GM21515 (cell line): ENCODE data around the gene TTLL8.

Source experiments
- ATAC-seq: cut with Tn5 transposase; IDR thresholded peaks from one replicate; pipeline ENCODE4 v1.9.1; 2021; ENCODE audit not compliant: unreplicated experiment

Gene TTLL8

DNA sequence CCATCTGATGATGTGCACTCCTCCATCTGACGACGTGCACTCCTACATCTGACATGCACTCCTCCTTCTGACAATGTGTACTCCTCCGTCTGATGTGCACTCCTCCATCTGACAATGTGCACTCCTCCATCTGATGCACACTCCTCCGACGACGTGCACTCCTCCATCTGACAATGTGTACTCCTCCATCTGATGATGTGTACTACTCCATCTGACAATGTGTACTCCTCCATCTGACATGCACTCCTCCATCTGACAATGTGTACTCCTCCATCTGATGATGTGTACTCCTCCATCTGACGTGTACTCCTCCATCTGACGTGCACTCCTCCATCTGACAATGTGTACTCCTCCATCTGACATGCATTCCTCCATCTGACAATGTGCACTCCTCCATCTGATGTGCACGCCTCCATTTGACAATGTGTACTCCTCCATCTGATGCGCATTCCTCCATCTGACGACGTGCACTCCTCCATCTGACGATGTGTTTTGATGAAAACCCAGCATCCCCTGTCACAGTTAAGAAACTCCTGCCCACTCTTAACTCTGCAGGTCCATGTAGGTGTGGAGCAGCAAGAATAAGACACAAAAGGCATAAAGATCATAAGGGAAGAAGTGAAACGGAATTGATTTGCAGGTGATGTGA is 35.8 kb downstream of the TTLL8 start:
- ATAC-seq: no peak

DNA sequence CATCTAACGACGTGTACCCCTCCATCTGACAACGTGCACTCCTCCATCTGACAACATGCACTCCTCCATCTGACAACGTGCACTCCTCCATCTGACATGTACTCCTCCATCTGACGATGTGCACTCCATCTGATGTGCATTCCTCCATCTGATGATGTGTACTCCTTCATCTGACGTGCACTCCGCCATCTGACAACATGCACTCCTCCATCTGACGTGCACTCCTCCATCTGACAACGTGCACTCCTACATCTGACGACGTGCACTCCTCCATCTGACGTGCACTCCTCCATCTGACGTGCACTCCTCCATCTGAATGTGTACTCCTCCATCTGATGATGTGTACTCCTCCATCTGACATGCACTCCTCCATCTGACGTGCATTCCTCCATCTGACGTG is 37.5 kb downstream of the TTLL8 start:
- ATAC-seq: no peak

GRCh38 chr22:50019316-50019715 is 38.8 kb downstream of the TTLL8 start:
- ATAC-seq: no peak

GRCh38 chr22:50018608-50019285 is 39.4 kb downstream of the TTLL8 start:
- no peak for ATAC-seq

DNA sequence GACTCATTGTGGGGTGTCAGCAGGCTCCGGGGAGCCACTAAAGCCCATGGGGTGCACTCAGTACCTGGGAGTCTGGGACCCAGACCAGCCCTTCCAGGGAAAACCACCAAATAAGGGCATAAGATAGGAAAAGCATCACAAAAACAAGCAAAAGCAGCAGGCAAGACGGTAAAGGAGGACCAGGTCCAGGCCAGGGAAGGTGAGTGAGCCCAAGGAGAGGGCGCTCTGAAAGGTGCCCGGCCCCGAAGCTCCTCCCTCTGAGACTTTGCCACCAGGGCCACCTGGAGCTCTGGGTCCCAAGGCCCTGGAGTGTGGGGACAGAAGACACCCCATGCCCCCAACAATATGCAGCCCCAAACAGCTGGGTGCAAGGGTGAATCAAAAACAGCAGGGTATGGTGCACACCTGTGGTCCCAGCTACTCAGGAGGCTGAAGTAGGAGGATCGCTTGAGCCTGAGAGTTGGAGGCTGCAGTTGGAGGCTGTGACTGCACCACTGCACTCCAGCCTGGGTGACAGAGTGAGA is 40.3 kb downstream of the TTLL8 start:
- no peak for ATAC-seq

GRCh38 chr22:50016988-50017700 is 41.0 kb downstream of the TTLL8 start:
- no peak for ATAC-seq

DNA sequence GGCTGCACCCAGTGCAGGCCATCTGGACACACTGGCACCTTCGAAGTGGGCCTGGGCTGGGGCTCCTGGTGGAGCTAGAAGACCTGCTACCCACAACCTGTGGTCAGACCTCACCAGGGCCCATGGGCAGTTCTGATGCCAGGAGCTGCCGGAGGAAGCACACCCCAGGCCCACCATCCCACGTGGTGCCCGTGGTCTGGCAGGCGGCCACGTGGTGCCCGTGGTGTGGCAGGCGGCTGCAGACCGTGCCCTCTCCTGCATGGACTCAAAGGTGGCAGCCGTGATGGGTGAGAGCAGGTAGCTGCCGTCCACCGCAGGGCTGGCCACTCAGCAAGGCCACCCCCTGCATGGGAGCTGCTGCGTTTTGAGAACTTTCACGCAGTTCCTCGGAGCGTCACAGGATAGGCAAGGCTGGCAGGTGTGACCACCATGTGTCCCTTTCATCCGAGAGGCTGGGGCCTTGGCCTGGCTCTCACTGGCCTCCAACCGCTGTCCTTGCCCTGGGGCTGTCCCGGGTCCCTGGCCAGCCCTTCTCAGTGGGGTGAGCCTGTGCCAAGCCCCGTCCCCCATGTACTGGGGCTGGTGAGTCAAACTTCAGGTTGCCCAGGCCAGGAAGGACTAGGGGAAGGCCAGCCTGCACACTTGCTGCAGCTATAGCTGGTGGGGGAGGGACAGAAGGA is 41.6 kb downstream of the TTLL8 start:
- ATAC-seq: no peak

DNA sequence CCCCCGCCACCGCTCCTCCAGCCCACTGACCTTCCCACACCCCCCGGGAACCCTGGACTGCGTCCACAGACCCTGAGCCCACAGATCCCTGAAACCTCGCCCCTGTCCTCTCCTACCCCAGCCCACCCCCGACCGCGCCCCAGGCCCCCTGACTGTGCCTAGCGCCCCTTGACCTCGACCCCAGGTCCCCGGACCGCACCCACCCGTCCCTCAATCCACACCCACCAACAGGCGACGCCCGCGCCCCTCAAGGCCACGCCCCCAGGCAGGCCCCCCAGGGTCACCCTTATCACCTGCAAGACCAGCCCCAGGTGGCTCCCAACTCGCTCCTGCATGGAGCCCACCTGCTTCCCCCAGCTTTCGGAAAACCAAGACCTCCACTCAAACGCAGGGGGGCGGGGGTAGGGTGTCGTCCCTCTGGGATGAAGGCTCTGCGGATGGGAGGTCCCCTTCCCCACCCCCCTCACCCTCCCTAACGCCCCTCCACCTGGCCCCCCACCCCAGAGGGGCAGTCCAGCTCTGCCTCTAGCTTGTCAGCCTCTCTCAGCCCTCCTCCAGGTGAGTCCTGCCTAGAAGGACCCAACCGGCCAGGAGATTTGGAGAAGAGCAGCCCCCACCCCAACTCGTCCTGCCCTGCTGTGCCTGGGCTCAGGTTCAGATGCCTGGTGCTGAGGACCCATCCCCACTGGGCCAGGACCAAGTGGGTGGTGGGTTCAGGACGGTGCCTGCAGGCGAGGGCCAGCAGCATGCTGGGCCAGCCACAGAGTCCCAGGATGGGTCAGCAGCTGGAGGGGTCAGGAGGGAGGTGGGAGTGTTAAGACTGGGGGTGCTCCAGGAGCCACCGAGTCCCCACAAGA is 42.4 kb downstream of the TTLL8 start:
- ATAC-seq: no peak

GRCh38 chr22:50014655-50015401 is 43.3 kb downstream of the TTLL8 start:
- no peak for ATAC-seq

DNA sequence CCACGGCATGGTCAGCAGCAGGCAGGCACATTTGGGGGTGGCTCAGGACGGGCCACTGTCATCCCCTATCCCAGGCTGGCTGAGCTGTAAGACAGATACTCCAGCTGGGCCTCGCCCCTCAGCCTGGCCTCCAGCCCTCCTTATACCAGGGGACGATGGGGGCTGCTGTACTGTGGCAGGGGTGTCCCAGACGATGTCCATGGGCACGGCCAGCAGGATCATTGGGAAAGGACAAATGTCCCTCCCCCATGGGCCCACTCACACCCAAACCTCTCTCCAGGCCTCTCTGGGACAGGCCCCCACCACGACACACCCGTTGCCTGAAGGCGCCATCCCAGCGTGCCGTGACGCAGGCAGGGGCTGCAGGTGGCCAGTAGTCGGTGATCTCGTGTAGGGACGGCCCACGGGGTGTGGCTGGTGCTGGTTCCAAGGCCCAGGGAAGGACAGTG is 44.0 kb downstream of the TTLL8 start:
- ATAC-seq: no peak

DNA sequence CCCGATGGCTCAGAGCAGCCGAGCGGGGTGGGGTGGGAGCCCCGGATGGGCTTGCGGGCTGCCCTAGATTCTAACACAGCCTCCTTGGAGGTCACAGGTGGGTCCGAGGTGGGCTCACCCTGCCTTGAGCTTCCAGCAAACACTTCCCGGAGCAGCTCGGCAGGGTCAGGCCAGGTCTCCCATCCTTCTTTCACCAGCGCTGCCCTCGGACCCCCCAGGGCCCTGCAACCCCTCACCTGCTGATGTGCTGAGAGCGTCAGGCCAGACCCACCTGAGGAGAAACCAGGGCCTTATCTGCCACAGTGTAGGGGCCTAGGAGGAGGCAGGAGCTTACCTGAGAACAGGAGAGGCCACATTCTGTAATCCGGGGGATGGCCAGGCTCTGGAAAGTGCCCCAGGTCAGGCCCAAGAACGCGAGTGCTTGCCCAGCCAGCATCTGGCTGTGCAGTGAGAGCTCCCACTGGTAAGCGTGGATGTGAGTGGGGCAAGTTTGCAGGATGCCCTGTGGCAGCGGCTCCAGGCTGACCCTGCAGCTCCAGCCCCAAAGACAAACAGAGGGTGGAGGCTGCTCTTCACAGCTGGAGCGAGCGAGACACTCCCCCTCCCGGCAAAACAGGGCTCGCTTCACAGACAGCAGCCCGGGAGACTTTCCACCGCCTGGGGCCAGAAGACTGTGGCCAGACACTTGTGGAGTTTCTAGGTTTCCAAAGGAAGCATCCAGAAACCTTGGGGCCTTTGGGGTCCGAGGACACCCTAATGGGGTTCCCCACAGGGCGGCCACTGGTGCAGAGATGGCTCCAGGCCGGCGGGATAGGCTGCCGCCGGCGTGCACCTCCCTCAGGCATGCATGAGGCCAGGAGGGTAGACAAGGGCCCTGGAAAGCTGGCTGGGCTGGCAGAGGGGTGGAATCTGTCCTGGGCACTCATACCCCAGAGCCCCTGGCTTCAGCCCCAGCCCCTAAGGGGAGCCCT is 45.6 kb downstream of the TTLL8 start, which contains the start of gene IL17REL:
TSS of gene IL17REL (minus strand) at position 555 of the 971 bp plus-strand sequence. CDS start at position 436, 119 bp downstream.
- no peak for ATAC-seq

GRCh38 chr22:50011447-50012210 is 46.5 kb downstream of the TTLL8 start:
- ATAC-seq: no peak

DNA sequence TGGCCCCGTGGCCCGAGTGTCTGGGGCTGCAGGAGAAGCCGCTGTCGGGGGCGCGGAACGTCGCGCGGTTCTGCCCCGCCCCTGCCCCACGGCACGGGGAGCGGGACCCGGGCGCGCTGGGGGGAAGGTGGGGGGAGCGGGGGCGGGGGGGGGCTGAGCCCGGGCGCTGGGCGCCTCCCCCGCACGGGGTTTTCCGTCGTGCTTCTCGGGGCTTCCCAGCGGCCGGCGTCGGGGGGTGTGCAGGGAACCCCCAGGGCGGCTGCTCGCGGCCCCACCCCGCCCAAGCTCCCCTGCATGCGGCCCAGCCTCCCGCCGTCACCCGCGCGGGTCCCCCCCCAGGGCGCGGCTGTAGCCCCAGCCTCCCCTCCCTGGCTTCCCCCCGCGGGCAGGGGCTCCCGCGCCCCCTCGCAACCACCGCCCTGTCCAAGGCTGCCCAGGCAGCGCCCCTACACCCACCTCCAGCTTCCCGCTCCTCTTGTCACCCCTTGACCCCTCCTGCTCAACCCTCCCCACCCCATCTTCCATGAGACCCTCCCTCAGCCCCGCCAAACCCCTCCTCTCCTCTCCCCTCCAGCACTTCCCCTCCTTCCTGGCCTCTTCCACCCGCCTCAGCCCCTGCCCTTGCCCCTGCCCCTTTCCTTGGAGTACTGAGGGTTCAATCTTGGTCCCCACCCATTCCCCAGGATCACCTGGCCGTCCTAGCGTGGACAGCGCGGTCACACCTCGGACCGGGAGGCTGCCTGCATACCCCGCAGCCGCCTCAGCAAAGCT is 47.2 kb downstream of the TTLL8 start:
- ATAC-seq: no peak

GRCh38 chr22:50009765-50010675 is 48.1 kb downstream of the TTLL8 start:
- ATAC-seq: no peak

DNA sequence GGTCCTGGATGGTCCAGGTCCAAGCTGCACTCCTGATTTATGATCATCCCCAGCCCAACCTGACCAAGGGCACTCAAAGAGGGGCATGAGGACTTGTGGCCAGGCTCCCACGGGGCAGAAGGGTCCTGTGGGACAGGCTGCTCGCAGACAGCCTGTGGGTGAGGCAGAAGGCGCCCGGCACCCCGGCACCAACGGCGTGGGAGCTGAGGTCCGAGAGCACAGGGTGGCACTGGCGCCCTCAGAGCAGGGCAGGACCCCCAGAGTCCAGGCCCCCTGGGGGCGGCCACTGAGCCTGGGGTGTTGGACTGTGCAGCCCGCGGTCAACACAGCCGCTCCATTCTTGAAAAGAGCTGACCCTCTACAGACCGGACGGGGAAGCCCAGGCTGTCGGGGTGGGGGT is 48.8 kb downstream of the TTLL8 start:
- ATAC-seq: no peak
